Measurements from ENCODE around the gene ANKS6.

- TF ChIP-seq CTCF (IDR thresholded peaks at IDR 0.05 in 2 of 3, conservative IDR thresholded peaks at IDR 0.05 in 1 of 3; ENCODE audit: borderline replicate concordance in 1 of 3, insufficient read depth in 1 of 3, low read depth in 2 of 3, low read length in 2 of 3) (no peak), EZH2phosphoT487 (IDR thresholded peaks at IDR 0.05; ENCODE audit: borderline replicate concordance) (no peak), MAX (IDR thresholded peaks at IDR 0.05) (no peak), SP1 (IDR thresholded peaks at IDR 0.05; ENCODE audit: low read depth) (no peak), POLR2A (IDR thresholded peaks at IDR 0.05; ENCODE audit: borderline replicate concordance, extremely low read depth, insufficient read depth, insufficient read length) (no peak), SIN3A (IDR thresholded peaks at IDR 0.05; ENCODE audit: low read depth) (no peak)
Observed at GRCh38 chr9:98745470-98745869, 50.9 kb downstream of the ANKS6 start.

Measured in HCT116 (cell line).